ENCODE measurements around the gene PURA.
A peak's percentile ranks its signal among the peaks of the same experiment; 100 is the strongest.
"Not testable (repeated sequence)": the region's sequence is repeated elsewhere in the genome, so short reads cannot be mapped to it uniquely, and the experiment has no call there.

PURA gene

GRCh38 chr5:140135127-140135526, 21.2 kb downstream of the PURA start:
- DNase-seq (ENCODE audit: low read depth): no peak

- DNase-seq (ENCODE audit: low read depth): no peak
Measured at GRCh38 chr5:140136624-140137023, 22.7 kb downstream of the PURA start.

GRCh38 chr5:140140435-140140834, 26.5 kb downstream of the PURA start:
- DNase-seq (ENCODE audit: low read depth): no peak

GRCh38 chr5:140141241-140141640, 27.3 kb downstream of the PURA start:
- DNase-seq (ENCODE audit: low read depth): no peak

DNA sequence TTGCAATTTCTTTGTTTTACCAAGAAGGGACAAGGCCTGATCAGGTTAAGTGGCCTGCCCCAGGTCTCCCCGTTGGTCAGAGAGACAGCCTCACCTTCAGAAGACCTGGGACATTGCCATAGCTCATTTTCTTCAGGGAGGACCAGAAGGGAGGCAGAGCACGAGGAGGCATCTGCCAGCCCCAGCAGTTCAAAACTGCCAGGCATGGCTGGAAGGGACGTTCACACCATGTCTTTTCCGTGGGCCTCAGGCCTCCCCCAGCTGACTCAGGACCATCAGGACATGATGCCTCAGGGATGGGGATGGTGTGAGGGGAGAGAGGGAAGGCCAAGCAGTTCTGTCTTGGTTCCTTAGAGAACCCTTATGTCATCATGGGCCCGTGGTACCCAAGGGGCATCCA, 28.3 kb downstream of the PURA start:
- DNase-seq (ENCODE audit: low read depth): no peak

- no peak for DNase-seq (ENCODE audit: low read depth)
Measured at GRCh38 chr5:140142856-140143255, 28.9 kb downstream of the PURA start.

DNA sequence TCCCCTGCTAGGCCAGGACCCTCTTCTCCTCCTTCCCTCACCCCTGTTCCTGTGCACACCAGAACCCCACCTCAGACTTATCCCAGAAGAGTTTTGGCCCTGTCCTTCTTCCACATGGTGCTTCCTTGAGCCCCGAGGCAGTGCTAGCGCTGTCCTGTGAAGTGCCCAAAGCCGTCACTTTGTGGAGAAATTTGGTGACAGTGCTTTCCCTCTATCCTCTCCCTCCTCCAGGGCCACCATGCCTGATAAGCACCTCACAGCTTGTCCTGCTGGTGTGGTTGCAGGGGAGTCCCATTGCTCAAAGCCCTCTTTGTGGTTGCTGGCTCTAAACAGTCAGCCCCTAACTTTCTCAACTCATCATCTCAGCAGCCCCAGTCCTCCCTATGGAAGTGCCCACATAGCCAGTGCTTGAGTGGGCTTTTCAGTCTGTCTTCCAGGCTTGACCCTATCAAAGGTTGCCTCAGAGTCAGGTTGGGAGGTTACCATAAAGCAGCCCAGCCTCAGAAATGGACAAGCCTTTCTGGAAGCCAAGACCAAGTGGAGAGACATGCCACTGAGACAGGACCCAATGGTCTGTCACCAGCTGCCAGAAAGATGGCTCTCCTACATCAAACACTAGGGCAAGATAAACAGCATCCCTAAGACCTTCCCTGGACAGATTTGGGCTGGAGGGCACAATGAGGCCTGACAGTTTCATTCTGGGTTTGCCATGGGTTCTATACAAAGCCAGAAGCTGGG, 29.8 kb downstream of the PURA start:
- DNase-seq (ENCODE audit: low read depth): no peak

GRCh38 chr5:140145256-140145655, 31.3 kb downstream of the PURA start:
- no peak for DNase-seq (ENCODE audit: low read depth)

- peak; percentile 17 for DNase-seq (ENCODE audit: low read depth)
Measured at GRCh38 chr5:140145818-140146522, 32.1 kb downstream of the PURA start.

GRCh38 chr5:140146523-140146842, 32.6 kb downstream of the PURA start:
- DNase-seq (ENCODE audit: low read depth): no peak

DNA sequence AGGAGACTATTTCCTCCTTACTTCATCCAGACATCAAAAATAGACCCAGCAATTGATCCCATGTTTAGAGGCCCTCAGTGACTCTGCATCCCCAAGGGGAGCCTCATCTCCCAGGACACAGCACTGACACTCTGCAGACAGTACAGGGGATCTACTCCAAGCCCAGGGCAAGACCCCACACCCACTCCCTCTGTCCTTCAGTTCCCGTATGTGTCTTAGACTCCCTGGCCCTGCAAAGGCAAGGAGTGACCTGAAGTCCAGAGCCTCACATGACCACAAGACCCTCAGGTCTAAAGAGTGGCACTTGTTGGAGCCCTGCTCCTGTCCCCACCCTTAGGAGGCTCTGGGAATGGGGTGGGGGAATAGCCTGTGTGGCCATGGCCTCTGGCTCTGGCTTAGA, 33.6 kb downstream of the PURA start:
- DNase-seq (ENCODE audit: low read depth): no peak

- no peak for DNase-seq (ENCODE audit: low read depth)
Measured at GRCh38 chr5:140148508-140148907, 34.6 kb downstream of the PURA start.

DNA sequence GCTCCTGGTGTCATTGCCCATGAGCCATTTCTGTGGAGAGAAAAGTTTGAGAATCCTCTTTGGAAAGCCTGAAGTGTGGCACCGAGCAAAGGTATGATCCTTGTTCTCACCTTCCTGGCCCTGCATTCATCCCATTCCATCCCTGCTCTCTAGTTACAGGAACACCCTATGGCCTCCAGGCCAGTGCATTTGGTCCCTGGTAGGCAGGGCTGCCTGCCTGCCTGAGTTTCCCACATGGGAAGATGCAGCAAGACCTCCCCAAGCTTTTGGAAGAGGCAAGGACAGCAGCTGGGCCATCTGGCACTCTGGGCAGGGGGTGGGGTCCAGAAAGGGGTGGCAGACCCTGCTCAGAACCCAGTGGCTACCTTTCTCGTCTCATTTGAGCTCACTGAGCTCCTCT, 36.3 kb downstream of the PURA start:
- no peak for DNase-seq (ENCODE audit: low read depth)

DNA sequence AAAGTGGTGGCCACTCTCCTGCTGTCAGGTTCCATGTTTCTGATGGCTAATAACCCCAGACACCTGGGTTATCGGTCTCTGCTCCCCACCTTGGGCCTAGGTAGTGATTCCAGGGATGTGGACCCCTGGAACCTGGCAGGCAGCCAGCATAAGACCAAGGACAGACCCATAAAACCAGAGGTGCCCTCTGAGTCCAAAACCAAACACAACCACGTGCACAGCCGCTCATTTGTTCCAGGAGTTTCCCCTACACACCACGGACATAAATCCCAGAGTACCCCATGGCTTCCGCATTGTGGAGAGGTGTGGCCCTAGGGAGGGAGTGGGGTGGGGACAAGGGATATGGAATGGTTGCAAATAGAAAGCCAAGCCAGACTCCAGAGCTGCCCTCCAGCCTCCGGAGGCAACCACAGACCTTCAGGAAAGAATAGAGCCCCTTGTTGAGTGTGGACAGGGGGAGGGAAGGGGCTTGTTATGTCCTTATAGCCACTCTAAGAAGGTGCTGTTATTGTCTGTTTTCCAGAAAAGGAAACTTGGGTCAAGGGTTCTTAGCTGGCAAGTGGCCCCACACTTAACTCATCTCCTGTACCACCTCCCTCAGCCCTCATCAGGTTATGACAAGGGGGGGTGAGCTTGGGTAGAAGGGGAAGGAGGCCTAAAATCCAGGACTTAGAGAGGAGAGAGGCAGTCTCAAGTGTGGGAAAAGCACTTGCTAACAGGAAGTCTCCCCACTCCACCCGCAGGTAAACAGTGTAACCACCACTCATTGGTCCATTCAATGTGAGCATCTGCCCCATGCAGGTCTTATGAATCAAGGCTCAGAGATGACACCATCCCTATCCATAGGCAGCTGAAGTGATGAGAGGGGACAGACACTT, 37.5 kb downstream of the PURA start:
- no peak for DNase-seq (ENCODE audit: low read depth)

GRCh38 chr5:140152022-140152999, 38.4 kb downstream of the PURA start:
- DNase-seq (ENCODE audit: low read depth): no peak

DNA sequence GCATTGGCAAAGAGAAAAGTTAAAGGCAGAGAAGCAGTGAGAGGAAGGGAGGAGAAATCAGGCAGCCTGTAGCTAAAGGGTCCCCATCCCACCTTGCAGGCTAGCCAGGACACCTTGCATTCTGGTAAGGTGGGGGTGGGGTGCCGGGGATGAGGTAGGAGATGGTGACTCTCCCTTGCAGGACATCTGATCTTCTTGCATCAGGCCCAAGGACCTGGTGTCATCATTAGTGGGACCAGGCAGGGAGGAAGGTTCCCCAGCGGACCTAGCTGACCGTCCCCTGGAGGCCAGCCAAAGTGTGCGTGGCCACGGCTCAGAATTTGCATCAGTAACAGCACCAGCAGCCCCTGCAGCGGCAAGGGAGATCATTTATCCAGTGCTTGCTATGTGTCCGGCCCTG, 39.3 kb downstream of the PURA start:
- DNase-seq (ENCODE audit: low read depth): no peak

DNA sequence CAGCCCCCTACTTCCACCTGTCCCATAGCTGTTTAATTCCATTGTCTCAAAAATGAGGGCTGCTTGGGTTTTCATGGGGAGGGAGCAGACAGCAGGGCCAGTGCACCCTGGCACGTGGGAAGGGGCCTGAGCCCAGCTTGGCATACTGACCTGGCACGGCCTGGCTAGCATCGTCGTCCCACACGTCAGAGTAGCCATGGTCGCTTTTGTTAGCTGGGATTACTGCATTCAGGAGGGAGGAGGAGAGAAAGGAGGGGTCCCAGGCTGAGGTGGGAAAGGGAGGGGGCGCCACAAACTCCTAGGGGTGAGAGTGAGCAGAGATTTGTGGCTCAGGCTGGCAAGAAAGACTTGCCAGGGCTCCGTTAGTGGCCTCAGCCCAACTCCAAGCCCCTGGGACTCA, 40.0 kb downstream of the PURA start:
- no peak for DNase-seq (ENCODE audit: low read depth)

DNA sequence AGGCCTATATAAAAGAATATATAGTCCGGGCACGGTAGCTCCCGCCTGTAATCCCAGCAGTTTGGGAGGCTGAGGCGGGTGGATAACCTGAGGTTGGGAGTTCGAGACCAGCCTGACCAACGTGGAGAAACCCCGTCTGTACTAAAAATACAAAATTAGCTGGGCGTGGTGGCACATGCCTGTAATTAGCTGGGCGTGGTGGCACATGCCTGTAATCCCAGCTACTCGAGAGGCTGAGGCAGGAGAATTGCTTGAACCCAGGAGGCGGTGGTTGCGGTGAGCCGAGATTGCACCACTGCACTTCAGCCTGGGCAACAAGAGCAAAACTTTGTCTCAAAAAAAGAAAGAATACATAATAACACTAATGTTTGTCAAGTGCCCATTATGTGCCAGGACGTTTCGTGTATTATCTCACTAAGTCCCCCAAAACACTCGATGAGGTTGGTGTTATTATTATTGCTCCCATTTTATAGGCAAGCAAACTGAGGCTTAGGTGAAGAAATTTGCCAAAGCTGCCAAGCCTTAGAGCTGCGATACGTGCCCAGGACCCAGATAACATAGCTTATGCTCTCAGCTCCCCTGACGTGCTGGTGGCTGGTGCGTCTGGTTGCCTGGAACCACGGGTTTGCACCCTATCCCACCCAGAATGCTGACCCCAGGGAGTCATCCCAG, 40.9 kb downstream of the PURA start:
- DNase-seq (ENCODE audit: low read depth): not testable (repeated sequence)

- peak; percentile 72 for DNase-seq (ENCODE audit: low read depth)
Measured at GRCh38 chr5:140157032-140157781, 43.3 kb downstream of the PURA start.

All from stimulated activated CD8-positive, alpha-beta memory T cell treated with anti-CD3 and anti-CD28 coated beads, Interleukin-7, amount 100 ng/mL, for 24 hours (primary cell).